ENCODE results near the gene SENP5.

SENP5 gene

GRCh38 chr3:196968233-196969133 lies 100.8 kb downstream of the SENP5 start, which contains the start of gene PIGZ:
PIGZ (minus strand) TSS chr3:196968833; CDS start chr3:196952031, 16,802 bp downstream.
- peak within 1 kb of the TSS; percentile 56 for H3K4me3 ChIP-seq (ENCODE audit: low read depth, low read length)
- in situ Hi-C loops (cut with HindIII; ENCODE audit: low sequenced_read_pairs) = no loop called here
- no peak for TF ChIP-seq CTCF (IDR thresholded peaks at IDR 0.05; ENCODE audit: low read depth, low read length, missing control alignments)
- no peak for DNase-seq (ENCODE audit: low read depth)

- no peak for DNase-seq (ENCODE audit: low read depth)
- TF ChIP-seq CTCF (IDR thresholded peaks at IDR 0.05; ENCODE audit: low read depth, low read length, missing control alignments) = no peak
- H3K4me3 ChIP-seq (ENCODE audit: low read depth, low read length) = peak overlapping the region; percentile 56
- in situ Hi-C loops (cut with HindIII; ENCODE audit: low sequenced_read_pairs) = no loop called here
These were observed 101.5 kb downstream of the SENP5 start for GRCh38 chr3:196969134-196969659.

- TF ChIP-seq CTCF (IDR thresholded peaks at IDR 0.05; ENCODE audit: low read depth, low read length, missing control alignments) = peak; percentile 36
- in situ Hi-C loops (cut with HindIII; ENCODE audit: low sequenced_read_pairs) = no loop called here
- peak overlapping the region; percentile 56 for H3K4me3 ChIP-seq (ENCODE audit: low read depth, low read length)
- DNase-seq (ENCODE audit: low read depth) = no peak
These were observed 102.2 kb downstream of the SENP5 start for GRCh38 chr3:196969660-196970546.

GRCh38 chr3:196970547-196971093 lies 102.9 kb downstream of the SENP5 start:
- DNase-seq (ENCODE audit: low read depth) = no peak
- TF ChIP-seq CTCF (IDR thresholded peaks at IDR 0.05; ENCODE audit: low read depth, low read length, missing control alignments) = no peak
- H3K4me3 ChIP-seq (ENCODE audit: low read depth, low read length) = no peak overlapping the region
- in situ Hi-C loops (cut with HindIII; ENCODE audit: low sequenced_read_pairs) = no loop called here

GRCh38 chr3:196971094-196971698 lies 103.5 kb downstream of the SENP5 start:
- no peak for TF ChIP-seq CTCF (IDR thresholded peaks at IDR 0.05; ENCODE audit: low read depth, low read length, missing control alignments)
- no peak for DNase-seq (ENCODE audit: low read depth)
- no peak overlapping the region for H3K4me3 ChIP-seq (ENCODE audit: low read depth, low read length)
- in situ Hi-C loops (cut with HindIII; ENCODE audit: low sequenced_read_pairs) = no loop called here
